Iris pigment epithelial cell (primary cell): ENCODE results near the gene CYB5R2.
A peak's percentile ranks its signal among the peaks of the same experiment; 100 is the strongest.

Experiments used
- DNase-seq: peaks from one replicate; pipeline ENCODE4 v3.0.0-alpha.2; 2011; ENCODE audit warnings: low read depth

The CYB5R2 gene

DNA sequence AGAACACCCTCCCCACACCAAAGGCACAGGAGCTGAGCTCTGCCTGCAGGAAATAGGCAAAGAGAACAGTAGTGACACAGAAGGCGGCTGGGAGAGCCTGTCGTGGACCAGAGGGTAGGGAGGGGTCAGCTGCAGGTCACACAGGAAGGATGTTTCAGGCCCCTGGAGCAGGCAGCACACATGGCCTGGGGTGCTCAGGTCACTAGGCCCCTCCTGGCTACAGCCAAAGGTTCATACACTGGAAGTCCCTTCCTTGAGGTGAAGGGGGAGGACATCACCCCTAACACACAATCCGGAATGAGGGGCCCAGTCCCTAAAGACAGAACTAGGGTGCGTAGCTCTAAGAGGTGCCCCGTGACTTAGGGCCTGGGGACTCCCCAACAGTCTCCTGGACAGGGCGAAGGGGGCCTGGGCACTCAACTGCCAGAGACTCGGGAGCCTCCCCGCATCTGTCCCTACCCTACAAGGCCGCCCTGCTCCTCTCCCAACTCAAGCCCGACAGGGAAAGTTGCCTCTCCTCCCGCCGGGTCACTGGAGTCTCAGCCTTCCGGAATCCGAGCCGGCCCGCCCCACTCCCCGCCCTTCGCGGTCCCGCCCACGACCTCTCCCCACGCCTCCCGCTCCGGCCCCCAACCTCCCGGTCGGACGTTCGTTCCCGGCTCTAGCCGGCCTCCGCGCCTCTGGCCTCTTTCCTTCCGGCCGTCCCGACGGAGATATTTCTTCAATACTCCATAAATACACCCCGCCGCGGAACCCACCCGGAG, at the start of gene CYB5R2:
TSS of gene CYB5R2 (minus strand) at position 541 of the 764 bp plus-strand sequence. CDS start 675 bp downstream, outside the sequence.
- DNase-seq, result peak; percentile 56

DNA sequence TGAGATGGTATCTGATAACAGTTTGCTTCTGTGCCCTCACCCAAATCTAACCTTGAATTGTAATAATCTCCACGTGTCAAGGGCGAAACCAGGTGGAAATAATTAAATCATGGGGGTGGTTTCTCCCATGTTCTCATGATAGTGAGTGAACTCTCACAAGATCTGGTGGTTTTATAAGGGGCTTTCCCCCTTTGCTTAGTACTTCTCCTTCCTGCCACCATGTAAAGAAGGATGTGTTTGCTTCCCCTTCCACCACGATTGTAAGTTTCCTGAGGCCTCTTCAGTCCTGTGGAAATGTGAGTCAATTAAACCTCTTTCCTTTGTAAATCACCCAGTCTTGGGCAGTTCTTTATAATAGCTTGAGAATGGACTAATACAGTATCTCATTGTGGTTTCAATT, 41.5 kb upstream of the CYB5R2 start:
- DNase-seq, result no peak

DNA sequence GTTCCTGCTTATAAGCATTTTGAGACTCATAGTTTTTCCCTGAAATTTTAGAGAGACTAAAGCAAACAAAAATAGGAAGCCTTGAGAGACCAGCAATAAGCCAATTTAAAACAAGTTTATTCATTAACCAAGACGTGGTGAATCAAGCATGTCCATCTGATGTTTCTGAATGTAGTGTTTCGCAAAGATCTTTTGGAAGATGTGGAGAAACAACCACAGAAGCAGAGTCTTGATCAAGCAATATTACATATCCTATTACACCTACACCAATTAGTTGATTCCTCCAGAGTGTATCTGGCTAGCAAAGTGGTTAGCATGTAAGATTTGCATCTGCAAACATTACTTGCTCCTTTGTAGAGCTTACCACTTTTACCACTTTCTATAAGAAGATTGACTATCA, 33.1 kb upstream of the CYB5R2 start, which contains the start of gene OVCH2:
TSS of gene OVCH2 (minus strand) at position 101 of the 400 bp plus-strand sequence. CDS start at position 18, 83 bp downstream.
- DNase-seq, result no peak

DNA sequence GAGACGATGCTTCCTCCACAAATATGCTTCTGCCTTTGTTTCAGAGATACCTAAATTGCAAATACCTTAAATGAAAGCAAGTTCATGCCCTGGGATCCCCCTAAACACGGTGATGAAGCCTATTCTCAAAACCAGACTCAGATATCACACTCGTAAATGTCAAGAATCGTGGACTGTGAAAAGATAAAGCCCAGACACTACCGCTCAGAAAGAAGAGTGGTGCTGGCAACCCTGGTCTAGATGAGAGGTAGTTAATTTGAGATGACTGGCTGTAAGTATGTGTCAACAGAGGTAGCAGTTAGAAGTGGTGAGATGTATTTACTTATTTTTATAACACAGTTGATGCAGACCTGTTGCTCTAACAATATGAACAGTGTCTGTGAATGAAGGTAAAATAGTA, 30.4 kb upstream of the CYB5R2 start:
- no peak for DNase-seq

DNA sequence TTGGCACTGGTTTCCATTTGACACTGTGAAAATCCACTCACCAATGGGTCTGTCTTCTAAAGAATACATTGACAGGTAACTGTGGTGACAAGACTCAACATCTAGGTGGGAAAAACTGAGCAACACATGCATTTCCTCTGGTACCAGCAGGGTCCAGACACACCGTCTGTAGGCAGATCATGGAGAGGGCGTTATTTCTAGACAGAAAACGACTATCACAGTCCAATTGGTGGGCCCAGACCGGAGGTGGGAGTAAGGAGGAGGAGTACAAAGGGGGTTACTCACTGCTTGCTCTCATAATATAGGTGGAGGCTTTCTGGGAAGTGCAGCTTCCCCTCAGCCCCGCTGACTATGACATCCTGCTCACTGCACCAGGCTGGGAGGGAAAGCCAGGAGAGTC, 23.1 kb upstream of the CYB5R2 start:
- no peak for DNase-seq

DNA sequence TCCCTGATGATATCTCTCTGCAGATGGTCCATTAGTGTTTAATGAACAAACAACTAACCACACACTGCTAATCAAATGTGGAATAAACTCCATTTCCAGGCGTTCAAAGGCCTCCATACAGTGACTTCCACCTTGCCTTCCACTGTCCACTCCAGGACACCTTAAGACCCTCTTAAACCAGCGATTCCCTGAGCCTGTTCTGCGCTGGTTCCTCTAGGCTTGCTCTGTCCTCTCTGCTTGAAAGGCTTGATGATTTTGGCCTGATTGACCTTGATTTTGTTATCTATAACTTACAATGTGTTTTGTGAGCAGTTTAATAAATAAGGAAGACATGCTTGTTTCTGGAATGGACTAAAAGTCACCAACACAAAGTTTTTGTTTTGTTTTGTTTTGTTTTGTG, 20.9 kb upstream of the CYB5R2 start:
- no peak for DNase-seq

DNA sequence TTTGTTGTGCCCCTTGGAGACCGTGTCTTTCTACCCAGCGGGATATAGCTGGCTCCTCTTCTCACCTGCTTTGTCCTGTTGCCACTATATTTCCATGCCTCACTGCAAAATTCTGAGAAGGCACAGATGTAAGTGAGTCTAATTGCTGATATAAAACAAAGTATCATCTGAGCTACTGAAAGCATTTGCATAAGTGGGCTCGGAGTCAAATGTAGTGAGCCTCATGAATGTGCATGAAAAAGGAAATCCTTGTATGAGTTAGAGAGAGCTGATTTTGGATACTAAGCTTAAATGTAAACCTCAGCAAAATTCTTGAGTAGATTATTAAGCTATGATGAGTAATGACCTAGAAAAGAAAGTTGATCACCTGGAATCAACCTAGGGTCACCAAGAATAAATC, 19.1 kb upstream of the CYB5R2 start:
- DNase-seq, result no peak

DNA sequence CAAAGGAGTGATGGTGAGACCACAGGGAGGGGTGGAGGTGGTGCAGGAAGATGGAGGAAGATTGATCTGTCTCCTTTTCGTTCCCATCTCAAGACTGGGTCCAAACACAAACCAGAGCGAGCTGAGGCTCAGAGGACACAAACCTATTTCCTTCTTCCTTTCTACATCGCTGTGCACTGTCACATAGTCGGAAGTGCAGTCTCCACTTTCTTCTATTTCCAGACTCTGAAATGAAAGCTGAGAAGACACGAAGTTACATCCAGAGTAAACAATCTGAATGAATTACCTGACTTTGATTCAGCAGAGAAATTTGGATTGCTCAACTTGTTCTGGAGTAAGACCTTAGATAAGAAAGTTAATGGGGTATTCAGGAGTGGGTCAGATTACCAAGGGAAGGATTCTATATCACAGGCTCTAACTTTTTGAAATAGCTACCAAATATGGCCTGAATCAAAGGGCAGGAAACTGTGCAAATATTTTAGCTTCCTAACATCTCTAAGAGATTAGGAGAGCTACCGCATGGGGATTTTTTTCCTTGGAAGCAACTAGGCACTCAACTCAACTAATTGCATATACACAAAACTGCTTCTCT, 18.6 kb upstream of the CYB5R2 start:
- DNase-seq, result peak; percentile 48

DNA sequence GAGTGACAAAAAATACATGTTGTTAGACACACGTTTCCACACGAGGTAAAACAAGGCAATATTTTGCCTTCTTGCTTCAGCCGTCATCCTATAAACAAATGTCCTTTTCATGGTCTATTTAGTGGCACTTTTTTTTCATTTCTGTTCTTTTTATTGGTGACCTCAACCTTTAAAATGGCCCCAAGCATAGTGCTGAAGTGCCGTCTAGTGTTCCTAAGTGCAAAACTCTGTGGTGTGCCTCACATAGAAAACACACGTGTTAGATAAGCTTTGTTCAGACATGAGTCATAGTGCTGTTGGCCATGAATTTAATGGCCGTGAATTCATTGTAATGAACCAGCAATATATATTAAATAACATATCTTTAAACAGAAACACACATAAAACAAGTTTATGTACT, 17.3 kb upstream of the CYB5R2 start:
- no peak for DNase-seq

DNA sequence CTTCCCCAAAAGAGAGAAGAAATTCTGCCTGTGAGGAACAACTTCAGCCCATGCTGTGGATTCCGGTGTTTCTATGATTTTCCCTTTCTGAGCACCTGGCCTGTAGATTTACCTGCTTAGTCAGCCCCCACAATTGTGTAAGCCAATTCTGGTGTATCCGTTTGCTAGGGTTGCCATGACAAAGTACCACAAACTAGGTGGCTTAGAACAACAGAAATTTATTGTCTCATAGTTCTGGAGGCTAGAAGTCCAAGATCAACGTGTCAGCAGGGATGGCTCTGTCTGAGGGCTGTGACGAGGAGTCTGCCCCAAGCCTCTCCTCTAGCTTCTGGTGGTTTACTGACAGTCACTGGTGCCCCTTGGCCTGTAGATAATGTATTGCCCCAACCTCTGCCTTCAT, 15.9 kb upstream of the CYB5R2 start:
- no peak for DNase-seq

DNA sequence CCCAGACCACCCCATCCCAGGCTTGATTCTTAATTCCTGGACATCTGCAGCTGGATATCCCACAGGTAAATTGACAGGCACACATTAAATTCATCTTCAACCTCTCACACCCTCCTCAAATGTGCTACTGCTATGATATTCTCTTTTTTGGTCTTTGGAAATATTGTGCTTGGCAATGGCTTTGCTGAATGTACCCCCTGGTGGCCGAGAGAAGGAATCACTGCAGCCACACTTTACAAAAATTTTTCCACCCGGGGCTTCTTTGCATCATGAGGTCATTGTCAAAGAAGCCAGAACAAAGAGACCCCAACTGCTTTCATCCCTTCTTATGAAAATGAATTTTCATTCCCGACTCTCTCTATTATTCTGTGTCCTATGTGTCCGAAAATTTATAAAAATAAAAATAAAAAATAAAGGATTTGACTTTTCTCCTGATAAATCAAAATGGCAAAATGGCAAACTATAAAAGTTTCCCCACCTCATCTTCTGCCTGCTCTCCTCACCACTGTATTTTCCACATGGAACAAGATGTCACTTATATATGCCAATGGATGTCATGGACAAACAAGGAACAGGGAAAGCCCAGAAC, 15.0 kb upstream of the CYB5R2 start:
- peak; percentile 39 for DNase-seq

DNA sequence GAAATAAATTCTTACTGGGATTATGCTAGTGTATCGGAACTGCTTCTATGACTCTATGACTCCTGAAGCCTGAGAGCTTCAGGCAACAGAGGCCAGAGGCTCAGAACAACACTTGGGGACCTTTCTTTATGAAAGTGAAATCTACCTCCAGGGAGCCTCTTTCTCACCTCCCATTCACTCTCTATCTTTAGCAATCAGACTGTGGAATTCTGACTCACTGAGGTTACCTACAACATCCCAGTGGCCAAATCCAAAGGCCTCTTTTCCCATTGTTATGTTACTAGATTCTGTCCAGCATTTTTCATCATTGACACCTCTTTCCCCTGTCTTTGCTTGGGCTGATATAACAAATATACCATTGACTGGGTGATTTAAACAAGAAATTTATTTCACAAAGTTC, 14.1 kb upstream of the CYB5R2 start:
- no peak for DNase-seq

DNA sequence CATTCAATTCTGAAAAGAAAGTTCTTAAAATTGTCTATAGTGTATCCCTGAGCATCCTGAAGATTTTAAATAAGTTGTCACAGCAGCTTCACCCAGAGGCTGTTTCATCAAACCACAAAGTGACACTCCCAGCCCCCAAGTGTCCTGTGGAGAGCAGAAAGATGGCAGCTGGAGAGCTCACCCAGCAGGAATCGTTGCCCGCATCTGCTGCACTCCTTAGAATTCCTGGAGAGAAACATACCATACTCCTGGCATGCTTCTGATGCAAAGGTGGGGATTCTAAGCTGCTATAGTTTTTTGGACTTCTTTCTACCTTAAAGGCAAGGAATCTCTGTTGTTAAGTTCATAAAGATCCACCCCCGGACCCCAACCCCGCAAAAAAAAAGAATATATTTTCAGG, 13.5 kb upstream of the CYB5R2 start:
- DNase-seq, result no peak

DNA sequence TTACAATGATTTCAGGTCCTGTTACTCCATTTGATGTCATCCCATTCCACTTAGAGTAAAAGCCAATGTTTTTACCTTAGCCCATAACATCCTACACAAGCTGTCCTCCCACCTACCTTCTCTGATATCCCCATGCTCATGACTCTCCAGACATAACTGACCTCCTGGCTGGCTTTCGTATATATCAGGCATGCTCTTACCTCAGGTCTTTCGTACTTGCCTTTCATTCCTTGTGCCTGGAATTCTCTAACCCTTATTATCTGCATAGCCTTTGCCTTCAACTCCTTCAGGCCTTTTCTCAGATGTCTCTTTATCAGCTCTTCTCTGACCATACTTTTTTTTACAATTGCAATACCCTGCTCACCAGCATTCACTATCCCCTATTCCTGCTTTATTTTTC, 10.3 kb upstream of the CYB5R2 start:
- DNase-seq, result no peak

DNA sequence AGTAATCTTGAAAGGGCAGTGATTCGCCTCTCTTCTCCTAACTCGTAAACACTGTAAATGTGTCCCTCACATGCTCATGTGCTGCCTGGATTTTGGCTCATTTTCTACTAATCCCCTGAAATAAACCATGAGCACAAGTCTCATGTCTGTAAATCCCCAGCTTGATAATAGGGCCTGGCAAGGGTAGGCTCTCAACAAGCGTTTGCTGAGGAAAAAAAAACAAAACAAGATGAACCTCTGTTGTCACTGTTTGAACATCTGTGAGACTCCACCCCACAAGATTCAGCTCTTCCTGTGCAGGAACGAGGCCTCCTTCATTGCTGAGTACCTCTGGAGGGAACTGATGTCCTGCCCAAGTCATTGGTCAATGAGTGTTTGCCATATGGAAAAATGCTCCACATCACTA, 4.5 kb upstream of the CYB5R2 start:
- peak; percentile 43 for DNase-seq

DNA sequence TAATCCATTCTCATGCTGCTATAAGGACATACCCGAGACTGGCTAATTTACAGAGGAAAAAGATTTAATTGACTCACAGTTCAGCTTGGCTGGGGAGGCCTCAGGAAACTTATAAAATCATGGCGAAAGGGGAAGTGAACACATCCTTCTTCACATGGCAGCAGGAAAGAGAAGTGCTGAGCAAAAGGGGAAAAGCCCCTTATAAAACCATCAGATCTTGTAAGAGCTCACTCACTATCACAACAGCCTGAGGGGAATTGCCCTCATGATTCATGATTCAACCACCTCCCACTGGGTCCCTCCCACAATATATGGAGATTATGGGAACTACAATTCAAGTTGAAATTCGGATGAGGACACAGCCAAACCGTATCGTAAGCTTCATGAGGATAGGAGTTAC, 3.8 kb upstream of the CYB5R2 start:
- DNase-seq, result peak; percentile 71

DNA sequence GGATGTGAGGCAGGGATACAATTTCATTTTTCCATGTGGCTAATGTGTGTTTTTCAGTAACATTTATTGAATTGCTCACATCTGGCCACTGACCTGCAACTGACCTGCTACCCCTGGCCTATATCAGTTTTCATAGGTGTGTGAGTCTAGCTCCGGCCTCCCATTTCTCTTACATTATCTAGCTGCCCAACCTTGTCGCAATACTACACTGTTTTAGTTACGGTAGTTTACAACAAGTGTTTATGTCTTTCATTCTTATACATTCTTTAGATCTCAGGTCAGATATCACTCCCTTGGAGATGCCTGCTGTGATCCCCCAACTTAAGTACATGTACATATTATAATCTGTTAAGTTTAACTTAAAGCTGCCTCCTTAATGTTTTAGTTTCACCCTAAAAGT, 2.3 kb upstream of the CYB5R2 start:
- DNase-seq, result no peak

DNA sequence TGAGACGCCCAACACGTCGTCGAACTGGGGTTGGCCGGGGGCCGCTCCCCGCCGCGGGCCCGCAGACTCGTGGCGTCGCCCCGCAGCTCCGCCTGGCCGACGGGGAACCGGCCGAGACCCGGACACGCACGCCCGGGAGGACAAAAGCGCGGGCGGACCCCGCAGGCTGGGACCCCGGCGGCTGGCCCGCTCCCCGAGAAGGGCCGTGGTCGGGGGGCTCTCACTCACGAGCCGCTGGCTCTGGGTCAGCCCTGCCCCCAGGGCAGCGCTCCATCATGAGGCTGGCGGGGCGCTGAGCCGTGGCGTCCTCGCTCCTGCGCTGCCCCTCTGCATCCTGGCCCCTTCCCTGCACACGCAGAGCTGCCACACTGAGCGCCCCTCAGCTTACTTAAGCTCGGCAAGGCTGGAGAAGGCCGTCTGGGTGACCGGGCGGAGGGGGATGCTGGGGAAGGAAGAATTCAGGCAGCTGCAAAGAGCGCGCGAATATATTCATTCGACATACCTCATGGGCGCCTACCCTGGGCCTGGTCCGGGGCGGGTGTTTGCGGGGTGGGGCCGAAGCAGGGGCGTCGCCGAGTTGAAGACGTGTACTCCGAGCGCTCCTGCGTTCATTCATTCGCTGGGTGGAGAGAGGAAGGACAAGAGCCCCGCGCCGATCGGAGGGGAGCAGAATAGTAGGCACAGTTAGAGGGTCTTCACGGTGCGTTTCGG, 579 bp upstream of the CYB5R2 start:
- DNase-seq, result peak; percentile 51

DNA sequence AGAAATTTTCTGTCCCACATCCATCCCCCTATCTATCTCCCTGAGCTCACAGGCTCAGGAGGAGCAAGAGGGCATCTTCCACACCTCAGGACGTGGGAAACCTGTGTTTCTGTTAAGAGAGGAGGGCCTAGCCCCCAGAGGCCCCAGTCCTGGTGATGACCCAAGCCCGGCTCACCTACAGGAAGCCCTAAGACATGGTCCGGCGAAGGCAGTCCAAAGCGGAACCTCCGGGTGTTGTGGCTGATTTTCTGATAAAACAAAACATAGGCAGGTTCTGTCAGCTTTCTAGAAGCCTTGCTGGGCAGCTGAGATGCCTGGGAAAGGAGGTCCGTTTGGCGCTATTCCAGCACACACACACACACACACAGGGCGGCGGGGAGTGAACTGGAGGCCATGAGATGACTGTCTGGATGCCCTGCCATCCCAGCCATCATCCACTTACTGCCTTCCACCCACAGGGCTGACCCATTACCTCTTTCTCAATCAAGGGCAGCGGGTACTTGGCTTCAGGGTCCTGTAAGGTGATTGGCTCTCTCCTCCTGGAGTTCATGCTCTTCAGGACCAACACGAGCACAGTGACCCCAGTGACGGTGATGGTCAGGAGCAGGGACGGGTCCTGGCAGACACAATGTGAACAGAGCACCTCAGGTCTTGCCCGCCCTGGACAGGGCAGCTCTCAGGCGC, 882 bp downstream of the CYB5R2 start:
- DNase-seq, result no peak

DNA sequence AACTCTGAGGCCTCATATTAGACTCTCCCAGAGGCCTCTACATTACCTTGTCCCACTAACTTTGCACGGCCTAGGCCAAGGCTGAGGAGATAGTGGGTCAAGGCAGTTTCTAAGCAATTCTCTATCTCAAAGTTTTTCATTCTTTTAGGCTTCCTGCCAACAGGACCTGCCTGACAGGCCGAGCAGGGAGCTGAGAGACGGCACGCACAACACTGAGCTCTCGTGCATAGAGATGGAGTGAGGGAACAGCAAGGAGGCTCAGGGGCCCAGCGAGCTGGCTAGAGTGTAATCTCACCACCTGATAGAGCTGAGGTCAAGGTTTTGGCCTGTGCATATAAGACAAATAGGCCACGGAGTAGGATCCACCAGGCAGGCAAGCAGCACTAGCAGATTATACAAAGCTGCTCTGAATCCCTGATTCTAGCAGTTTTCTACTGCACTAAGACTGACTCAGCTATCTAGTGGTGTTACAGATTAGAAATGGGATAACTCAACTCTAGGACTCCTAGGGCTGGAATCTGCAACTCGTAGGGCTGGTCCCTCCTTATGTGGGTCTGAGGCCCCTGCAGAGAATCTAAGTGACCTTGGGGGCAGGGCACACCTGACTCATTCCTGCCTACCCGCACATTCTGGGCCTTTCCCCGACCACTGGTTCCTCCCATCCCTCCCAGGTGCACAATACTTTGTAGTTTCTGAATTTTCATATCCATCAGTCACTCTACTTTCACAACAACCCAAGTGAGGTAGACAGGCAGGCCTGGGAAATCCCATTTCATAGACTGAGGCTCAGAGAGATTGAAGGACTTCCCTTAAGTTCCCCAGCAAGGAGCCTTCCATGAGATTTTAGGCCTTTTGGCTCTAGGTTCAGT, 1.7 kb downstream of the CYB5R2 start:
- no peak for DNase-seq

DNA sequence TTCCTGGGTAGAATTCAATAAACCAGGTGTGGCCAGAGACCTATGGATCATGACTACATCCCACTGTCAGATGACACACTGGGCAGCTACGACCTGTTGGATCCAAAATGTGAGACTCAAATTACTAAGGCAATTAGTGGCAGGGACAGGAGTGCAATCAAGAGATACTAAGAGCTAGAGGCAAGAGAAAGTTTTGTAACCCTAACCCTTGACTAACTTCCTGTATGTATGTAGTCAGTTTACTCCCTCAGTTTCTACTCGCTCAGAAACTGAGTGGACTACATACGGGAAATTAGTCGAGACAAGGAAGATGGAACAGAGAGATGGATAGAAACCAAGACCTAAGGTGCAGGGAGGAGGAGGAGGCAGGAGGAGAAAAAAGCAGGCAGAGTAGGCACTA, 2.7 kb downstream of the CYB5R2 start:
- DNase-seq, result no peak
